Measurements from ENCODE around the gene ARL6IP4. TPM values are rescaled to one million over a fixed set of nuclear protein-coding genes. Genes with fewer than 3 reads are reported as not detected.

ARL6IP4 gene
- polyA plus RNA-seq, 2 of the 4 experiments (the other 2 are of a cell fraction): 208 to 209 TPM

GRCh38 chr12:122932207-122932606, 48.3 kb upstream of the ARL6IP4 start (continued):
- TF ChIP-seq REST (IDR thresholded peaks at IDR 0.05) (no peak), GATA3 (IDR thresholded peaks at IDR 0.05; ENCODE audit: borderline replicate concordance) (no peak), BHLHE40 (IDR thresholded peaks at IDR 0.05; ENCODE audit: low read depth, low read length) (no peak)

- FAIRE-seq: no peak
- no peaks in the 10 kb centered on the region for H3K4me1 ChIP-seq
- H3K4me2 ChIP-seq: no peak overlapping the region
- H3K9me3 ChIP-seq: no peaks in the 10 kb centered on the region
- POLR2A ChIA-PET: no interaction called here
- no peak for DNase-seq (ENCODE audit: low read depth in 1 of 2, low spot score in 1 of 2)
- TF ChIP-seq PHF8 (IDR thresholded peaks at IDR 0.05; ENCODE audit: borderline replicate concordance, low read depth) (no peak), ELK1 (IDR thresholded peaks at IDR 0.05; ENCODE audit: low read depth, low read length) (no peak), BHLHE40 (IDR thresholded peaks at IDR 0.05; ENCODE audit: low read depth, low read length) (no peak), NFE2L2 (conservative IDR thresholded peaks at IDR 0.05; ENCODE audit: low read length) (peak; percentile 72)
- no peak for ATAC-seq
- 65% methylated on average over 3 of the region's 3 CpGs for WGBS (ENCODE audit: missing lambda C conversion rate)
- H3K4me3 ChIP-seq: no peak overlapping the region
- H3K27ac ChIP-seq: 0 out of 6 replicates have a peak overlapping the region, but pooled peaks of 1 of the 2 experiments have one; percentile 55
- CTCF ChIA-PET: interaction anchor here (0.7 to 25.9 kb wide), 2 partner anchors 11 to 71 kb away, joined by 3 to 522 read pairs; no protein-coding TSS in a partner anchor
These were observed 45.8 kb upstream of the ARL6IP4 start for GRCh38 chr12:122934722-122935121.

GRCh38 chr12:122935318-122935717, 45.2 kb upstream of the ARL6IP4 start:
- DNase-seq (ENCODE audit: low read depth in 1 of 2, low spot score in 1 of 2): no peak
- no peak for FAIRE-seq
- ATAC-seq: peak in 1 of 2 experiments; percentile 37; a peak in 2 of 6 replicates
- POLR2A ChIA-PET: no interaction called here
- Histone ChIP-seq H3K4me1 (no peaks in the 10 kb centered on the region), H3K4me2 (no peak overlapping the region), H3K27ac (peak overlapping the region in 1 of 2 experiments; percentile 55; a peak in 3 of 6 replicates), H3K9me3 (no peaks in the 10 kb centered on the region), H3K4me3 (no peak overlapping the region)
- CTCF ChIA-PET: interaction anchor here (25.9 kb wide), 1 partner anchor 72 kb away, joined by 522 read pairs; no protein-coding TSS in a partner anchor
- 90% methylated on average over 8 of the region's 8 CpGs for whole genome bisulfite sequencing (ENCODE audit: missing lambda C conversion rate)
- no peak for TF ChIP-seq CBX8 (IDR thresholded peaks at IDR 0.05)
- TF ChIP-seq ZSCAN20 (CRISPR knock-in tag; IDR thresholded peaks at IDR 0.05): no peak
- no peak for TF ChIP-seq BHLHE40 (IDR thresholded peaks at IDR 0.05; ENCODE audit: low read depth, low read length)
- no peak for TF ChIP-seq HOXA7 (CRISPR knock-in tag; IDR thresholded peaks at IDR 0.05)
- TF ChIP-seq CBX2 (IDR thresholded peaks at IDR 0.05; ENCODE audit: borderline replicate concordance, low read depth): no peak
- TF ChIP-seq HMGXB4 (CRISPR knock-in tag; IDR thresholded peaks at IDR 0.05; ENCODE audit: borderline replicate concordance): no peak
- no peak for TF ChIP-seq RARB (CRISPR knock-in tag; IDR thresholded peaks at IDR 0.05)
- no peak for TF ChIP-seq POLR2A (IDR thresholded peaks at IDR 0.05; ENCODE audit: low read length)
- TF ChIP-seq BCL3 (IDR thresholded peaks at IDR 0.05): no peak
- no peak for TF ChIP-seq GATA3 (IDR thresholded peaks at IDR 0.05; ENCODE audit: borderline replicate concordance)
- no peak for TF ChIP-seq FOSL2 (IDR thresholded peaks at IDR 0.05)
- TF ChIP-seq FOSL2 (CRISPR knock-in tag; IDR thresholded peaks at IDR 0.05): no peak
- TF ChIP-seq PBX3 (IDR thresholded peaks at IDR 0.05): no peak
- TF ChIP-seq TFCP2L1 (CRISPR knock-in tag; IDR thresholded peaks at IDR 0.05): no peak

Measured in A549 (cell line).